Measurements from ENCODE around the gene CUTA.

CUTA gene

DNA sequence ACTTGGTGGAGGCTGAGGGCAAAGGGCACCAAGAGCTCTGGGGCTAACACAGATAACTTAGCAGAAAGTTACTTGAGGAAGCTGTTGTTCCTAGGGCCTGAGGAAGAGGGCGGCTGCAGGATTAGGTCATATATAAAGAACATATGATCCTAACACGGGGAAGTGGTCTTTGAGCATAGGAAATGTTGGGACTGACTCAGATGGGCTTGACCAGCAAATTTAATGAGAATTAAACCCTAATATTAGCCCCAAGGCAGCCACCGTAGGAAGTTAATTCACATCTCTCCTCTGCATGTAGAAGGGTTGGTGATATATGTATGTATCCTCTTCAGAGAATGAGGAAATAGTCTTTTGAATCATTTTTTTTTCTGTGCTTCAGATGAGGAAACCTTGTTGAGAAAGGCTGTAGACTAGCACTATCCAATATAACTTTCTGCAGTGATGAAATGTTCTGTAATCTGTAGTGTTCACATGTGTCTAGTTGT, 27.3 kb upstream of the CUTA start:
- H3K4me3 ChIP-seq (ENCODE audit: low read depth, low read length) = no peak overlapping the region
- H3K4me1 ChIP-seq (ENCODE audit: control insufficient read depth, insufficient read depth, low read length) = no peaks in the 10 kb centered on the region
- CTCF ChIA-PET = interaction anchor here (0.6 kb wide), 1 partner anchor 103 kb away, joined by 3 read pairs; no protein-coding TSS in a partner anchor
- POLR2A ChIA-PET = interaction anchor here (1.9 to 3.2 kb wide), 2 partner anchors 9 to 14 kb away, joined by 5 to 26 read pairs; partner anchors contain the start of gene ZBTB9
- H3K27ac ChIP-seq (ENCODE audit: extremely low read depth, low read depth, low read length) = no peak overlapping the region
- H3K9me3 ChIP-seq (ENCODE audit: control insufficient read depth, insufficient read depth, low read depth, low read length) = no peaks in the 10 kb centered on the region
- peaks cover 0 to 63% of the 10 kb centered on the region in 2 experiments; a peak in 2 of 3 replicates for H3K36me3 ChIP-seq (ENCODE audit: control insufficient read depth in 2 of 2, insufficient read depth in 1 of 2, low read length in 2 of 2)
- TF ChIP-seq ZNF777 (tag by site-specific recombination; IDR thresholded peaks at IDR 0.05; ENCODE audit: borderline replicate concordance) = no peak

GRCh38 chr6:33443619-33444504, 26.0 kb upstream of the CUTA start:
- Histone ChIP-seq H3K36me3 (ENCODE audit: control insufficient read depth in 2 of 2, insufficient read depth in 1 of 2, low read length in 2 of 2) (peaks cover 0 to 56% of the 10 kb centered on the region in 2 experiments; a peak in 2 of 3 replicates), H3K4me3 (ENCODE audit: low read depth, low read length) (no peak overlapping the region), H3K9me3 (ENCODE audit: control insufficient read depth, insufficient read depth, low read depth, low read length) (no peaks in the 10 kb centered on the region), H3K27ac (ENCODE audit: extremely low read depth, low read depth, low read length) (no peak overlapping the region), H3K4me1 (ENCODE audit: control insufficient read depth, insufficient read depth, low read length) (no peaks in the 10 kb centered on the region)
- CTCF ChIA-PET = interaction anchor here (0.6 to 0.9 kb wide), 2 partner anchors 7 to 53 kb away, joined by 3 to 6 read pairs; no protein-coding TSS in a partner anchor
- POLR2A ChIA-PET = interaction anchor here (1.0 to 3.2 kb wide), 3 partner anchors 11 to 18 kb away, joined by 5 to 26 read pairs (median 5); partner anchors contain the start of gene ZBTB9
- TF ChIP-seq, protein P1, sequence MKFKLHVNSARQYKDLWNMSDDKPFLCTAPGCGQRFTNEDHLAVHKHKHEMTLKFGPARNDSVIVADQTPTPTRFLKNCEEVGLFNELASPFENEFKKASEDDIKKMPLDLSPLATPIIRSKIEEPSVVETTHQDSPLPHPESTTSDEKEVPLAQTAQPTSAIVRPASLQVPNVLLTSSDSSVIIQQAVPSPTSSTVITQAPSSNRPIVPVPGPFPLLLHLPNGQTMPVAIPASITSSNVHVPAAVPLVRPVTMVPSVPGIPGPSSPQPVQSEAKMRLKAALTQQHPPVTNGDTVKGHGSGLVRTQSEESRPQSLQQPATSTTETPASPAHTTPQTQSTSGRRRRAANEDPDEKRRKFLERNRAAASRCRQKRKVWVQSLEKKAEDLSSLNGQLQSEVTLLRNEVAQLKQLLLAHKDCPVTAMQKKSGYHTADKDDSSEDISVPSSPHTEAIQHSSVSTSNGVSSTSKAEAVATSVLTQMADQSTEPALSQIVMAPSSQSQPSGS (tag by site-specific recombination; IDR thresholded peaks at IDR 0.05; ENCODE audit: low read depth) = no peak
- TF ChIP-seq, protein P2, sequence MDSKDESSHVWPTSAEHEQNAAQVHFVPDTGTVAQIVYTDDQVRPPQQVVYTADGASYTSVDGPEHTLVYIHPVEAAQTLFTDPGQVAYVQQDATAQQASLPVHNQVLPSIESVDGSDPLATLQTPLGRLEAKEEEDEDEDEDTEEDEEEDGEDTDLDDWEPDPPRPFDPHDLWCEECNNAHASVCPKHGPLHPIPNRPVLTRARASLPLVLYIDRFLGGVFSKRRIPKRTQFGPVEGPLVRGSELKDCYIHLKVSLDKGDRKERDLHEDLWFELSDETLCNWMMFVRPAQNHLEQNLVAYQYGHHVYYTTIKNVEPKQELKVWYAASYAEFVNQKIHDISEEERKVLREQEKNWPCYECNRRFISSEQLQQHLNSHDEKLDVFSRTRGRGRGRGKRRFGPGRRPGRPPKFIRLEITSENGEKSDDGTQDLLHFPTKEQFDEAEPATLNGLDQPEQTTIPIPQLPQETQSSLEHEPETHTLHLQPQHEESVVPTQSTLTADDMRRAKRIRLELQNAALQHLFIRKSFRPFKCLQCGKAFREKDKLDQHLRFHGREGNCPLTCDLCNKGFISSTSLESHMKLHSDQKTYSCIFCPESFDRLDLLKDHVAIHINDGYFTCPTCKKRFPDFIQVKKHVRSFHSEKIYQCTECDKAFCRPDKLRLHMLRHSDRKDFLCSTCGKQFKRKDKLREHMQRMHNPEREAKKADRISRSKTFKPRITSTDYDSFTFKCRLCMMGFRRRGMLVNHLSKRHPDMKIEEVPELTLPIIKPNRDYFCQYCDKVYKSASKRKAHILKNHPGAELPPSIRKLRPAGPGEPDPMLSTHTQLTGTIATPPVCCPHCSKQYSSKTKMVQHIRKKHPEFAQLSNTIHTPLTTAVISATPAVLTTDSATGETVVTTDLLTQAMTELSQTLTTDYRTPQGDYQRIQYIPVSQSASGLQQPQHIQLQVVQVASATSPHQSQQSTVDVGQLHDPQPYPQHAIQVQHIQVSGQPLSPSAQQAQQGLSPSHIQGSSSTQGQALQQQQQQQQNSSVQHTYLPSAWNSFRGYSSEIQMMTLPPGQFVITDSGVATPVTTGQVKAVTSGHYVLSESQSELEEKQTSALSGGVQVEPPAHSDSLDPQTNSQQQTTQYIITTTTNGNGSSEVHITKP (tag by site-specific recombination; IDR thresholded peaks at IDR 0.05) = 0 out of 2 replicates have a peak, but pooled peaks have one; percentile 20

GRCh38 chr6:33443025-33443424, 25.1 kb upstream of the CUTA start:
- Histone ChIP-seq H3K9me3 (ENCODE audit: control insufficient read depth, insufficient read depth, low read depth, low read length) (no peaks in the 10 kb centered on the region), H3K4me3 (ENCODE audit: low read depth, low read length) (no peak overlapping the region), H3K4me1 (ENCODE audit: control insufficient read depth, insufficient read depth, low read length) (no peaks in the 10 kb centered on the region), H3K36me3 (ENCODE audit: control insufficient read depth in 2 of 2, insufficient read depth in 1 of 2, low read length in 2 of 2) (peaks cover 0 to 59% of the 10 kb centered on the region in 2 experiments; a peak in 2 of 3 replicates), H3K27ac (ENCODE audit: extremely low read depth, low read depth, low read length) (no peak overlapping the region)
- ChIA-PET POLR2A (interaction anchor here (0.9 kb wide), 1 partner anchor 13 kb away, joined by 3 read pairs; no protein-coding TSS in a partner anchor), CTCF (interaction anchor here (0.6 kb wide), 1 partner anchor 21 kb away, joined by 3 read pairs; no protein-coding TSS in a partner anchor)
- TF ChIP-seq SETDB1 (IDR thresholded peaks at IDR 0.05; ENCODE audit: insufficient read length, low read length) = no peak
- no peak for TF ChIP-seq ZNF76 (tag by site-specific recombination; IDR thresholded peaks at IDR 0.05; ENCODE audit: borderline replicate concordance, low read depth)
- TF ChIP-seq ZNF266 (tag by site-specific recombination; IDR thresholded peaks at IDR 0.05; ENCODE audit: low read depth) = no peak
- TF ChIP-seq, protein P3, sequence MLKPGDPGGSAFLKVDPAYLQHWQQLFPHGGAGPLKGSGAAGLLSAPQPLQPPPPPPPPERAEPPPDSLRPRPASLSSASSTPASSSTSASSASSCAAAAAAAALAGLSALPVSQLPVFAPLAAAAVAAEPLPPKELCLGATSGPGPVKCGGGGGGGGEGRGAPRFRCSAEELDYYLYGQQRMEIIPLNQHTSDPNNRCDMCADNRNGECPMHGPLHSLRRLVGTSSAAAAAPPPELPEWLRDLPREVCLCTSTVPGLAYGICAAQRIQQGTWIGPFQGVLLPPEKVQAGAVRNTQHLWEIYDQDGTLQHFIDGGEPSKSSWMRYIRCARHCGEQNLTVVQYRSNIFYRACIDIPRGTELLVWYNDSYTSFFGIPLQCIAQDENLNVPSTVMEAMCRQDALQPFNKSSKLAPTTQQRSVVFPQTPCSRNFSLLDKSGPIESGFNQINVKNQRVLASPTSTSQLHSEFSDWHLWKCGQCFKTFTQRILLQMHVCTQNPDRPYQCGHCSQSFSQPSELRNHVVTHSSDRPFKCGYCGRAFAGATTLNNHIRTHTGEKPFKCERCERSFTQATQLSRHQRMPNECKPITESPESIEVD (tag by site-specific recombination; IDR thresholded peaks at IDR 0.05) = no peak
- no peak for TF ChIP-seq ZNF692 (tag by site-specific recombination; IDR thresholded peaks at IDR 0.05)
- TF ChIP-seq, protein P4, sequence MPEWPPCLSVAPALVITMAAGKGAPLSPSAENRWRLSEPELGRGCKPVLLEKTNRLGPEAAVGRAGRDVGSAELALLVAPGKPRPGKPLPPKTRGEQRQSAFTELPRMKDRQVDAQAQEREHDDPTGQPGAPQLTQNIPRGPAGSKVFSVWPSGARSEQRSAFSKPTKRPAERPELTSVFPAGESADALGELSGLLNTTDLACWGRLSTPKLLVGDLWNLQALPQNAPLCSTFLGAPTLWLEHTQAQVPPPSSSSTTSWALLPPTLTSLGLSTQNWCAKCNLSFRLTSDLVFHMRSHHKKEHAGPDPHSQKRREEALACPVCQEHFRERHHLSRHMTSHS (tag by site-specific recombination; IDR thresholded peaks at IDR 0.05) = no peak
- TF ChIP-seq, protein P5, sequence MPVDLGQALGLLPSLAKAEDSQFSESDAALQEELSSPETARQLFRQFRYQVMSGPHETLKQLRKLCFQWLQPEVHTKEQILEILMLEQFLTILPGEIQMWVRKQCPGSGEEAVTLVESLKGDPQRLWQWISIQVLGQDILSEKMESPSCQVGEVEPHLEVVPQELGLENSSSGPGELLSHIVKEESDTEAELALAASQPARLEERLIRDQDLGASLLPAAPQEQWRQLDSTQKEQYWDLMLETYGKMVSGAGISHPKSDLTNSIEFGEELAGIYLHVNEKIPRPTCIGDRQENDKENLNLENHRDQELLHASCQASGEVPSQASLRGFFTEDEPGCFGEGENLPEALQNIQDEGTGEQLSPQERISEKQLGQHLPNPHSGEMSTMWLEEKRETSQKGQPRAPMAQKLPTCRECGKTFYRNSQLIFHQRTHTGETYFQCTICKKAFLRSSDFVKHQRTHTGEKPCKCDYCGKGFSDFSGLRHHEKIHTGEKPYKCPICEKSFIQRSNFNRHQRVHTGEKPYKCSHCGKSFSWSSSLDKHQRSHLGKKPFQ (tag by site-specific recombination; IDR thresholded peaks at IDR 0.05) = no peak
- TF ChIP-seq BCL11B (tag by site-specific recombination; IDR thresholded peaks at IDR 0.05; ENCODE audit: low read depth) = no peak
- TF ChIP-seq, protein P6, sequence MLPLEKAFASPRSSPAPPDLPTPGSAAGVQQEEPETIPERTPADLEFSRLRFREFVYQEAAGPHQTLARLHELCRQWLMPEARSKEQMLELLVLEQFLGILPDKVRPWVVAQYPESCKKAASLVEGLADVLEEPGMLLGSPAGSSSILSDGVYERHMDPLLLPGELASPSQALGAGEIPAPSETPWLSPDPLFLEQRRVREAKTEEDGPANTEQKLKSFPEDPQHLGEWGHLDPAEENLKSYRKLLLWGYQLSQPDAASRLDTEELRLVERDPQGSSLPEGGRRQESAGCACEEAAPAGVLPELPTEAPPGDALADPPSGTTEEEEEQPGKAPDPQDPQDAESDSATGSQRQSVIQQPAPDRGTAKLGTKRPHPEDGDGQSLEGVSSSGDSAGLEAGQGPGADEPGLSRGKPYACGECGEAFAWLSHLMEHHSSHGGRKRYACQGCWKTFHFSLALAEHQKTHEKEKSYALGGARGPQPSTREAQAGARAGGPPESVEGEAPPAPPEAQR (tag by site-specific recombination; IDR thresholded peaks at IDR 0.05) = no peak
- TF ChIP-seq ZNF791 (tag by site-specific recombination; IDR thresholded peaks at IDR 0.05) = no peak
- TF ChIP-seq ZFHX2 (tag by site-specific recombination; conservative IDR thresholded peaks at IDR 0.05) = no peak

Data from HEK293 (cell line).